Kidney (tissue), 14 donors: Measurements from ENCODE around the gene ATF7IP. TPM values are rescaled to one million over a fixed set of nuclear protein-coding genes. Genes with fewer than 3 reads are reported as not detected.

Source experiments
- DNase-seq, 5 donors: peaks; one replicate each; pipeline ENCODE4 v3.0.0-alpha.2; 2013 to 2020
- FAIRE-seq: peaks from 2 replicates; lab custom pipeline; 2012; peaks lifted over from hg19 to GRCh38; lab: Jason Lieb, UNC
- H3K27ac ChIP-seq, 2 donors: one replicate each; pipeline ENCODE4 v1.7.0; 2013; ENCODE audit warnings: low read depth in 2 of 2, low read length in 2 of 2, inconsistent platforms in 1 of 2
- H3K27me3 ChIP-seq: one replicate; pipeline ENCODE4 v1.7.1; 2013; ENCODE audit warnings: low read length, inconsistent platforms; ENCODE audit not compliant: control insufficient read depth, insufficient read depth
- H3K36me3 ChIP-seq, 3 donors: one replicate each; pipeline versions ENCODE4 v1.7.0 to v1.7.1; 2013; ENCODE audit warnings: low read length in 3 of 3, control low read depth in 1 of 3, inconsistent platforms in 1 of 3; ENCODE audit not compliant: insufficient read depth in 3 of 3, control insufficient read depth in 2 of 3
- H3K4me1 ChIP-seq, 3 donors: one replicate each; pipeline versions ENCODE4 v1.7.0 to v1.7.1; 2013; ENCODE audit warnings: low read length in 3 of 3, inconsistent platforms in 1 of 3, low read depth in 1 of 3; ENCODE audit not compliant: control insufficient read depth in 2 of 3, insufficient read depth in 2 of 3
- H3K4me3 ChIP-seq, 3 donors: one replicate each; pipeline versions ENCODE4 v1.7.0 to v1.8.1; 2013; ENCODE audit warnings: low read length in 3 of 3, control low read depth in 1 of 3, inconsistent platforms in 1 of 3
- H3K9ac ChIP-seq, 3 donors: one replicate each; pipeline versions ENCODE4 v1.7.0 to v1.7.1; 2013; ENCODE audit warnings: low read length in 3 of 3, control low read depth in 1 of 3, inconsistent platforms in 1 of 3
- H3K9me3 ChIP-seq, 3 donors: one replicate each; pipeline versions ENCODE4 v1.7.0 to v1.7.1; 2013; ENCODE audit warnings: low read length in 3 of 3, control low read depth in 1 of 3, inconsistent platforms in 1 of 3; ENCODE audit not compliant: control insufficient read depth in 2 of 3, insufficient read depth in 1 of 3
- CTCF ChIP-seq: IDR thresholded peaks from 3 replicates; pipeline ENCODE4 v1.5.1; 2012; ENCODE audit warnings: mild to moderate bottlenecking, moderate library complexity, borderline replicate concordance; ENCODE audit not compliant: insufficient read depth; ENCODE audit errors: extremely low read depth
- intact Hi-C: fragments of 100-400 bp; cut with DNase I; formaldehyde crosslinking; loops from one replicate; pipeline ENCODE4 v1.11.1; 2022
- polyA plus RNA-seq: library from polyadenylated mRNA; stranded (reverse); fragments of 350-450 nt; fragmentation: Illumina TruSeq; extraction: RNeasy Lipid Tissue Mini Kit (QIAGEN cat#74804); gene quantifications from one replicate; pipeline ENCODE4 v1.2.3, GENCODE V29; 2014; ENCODE audit warnings: low read depth, low replicate concordance; ENCODE audit not compliant: insufficient read depth
- total RNA-seq: library from RNA; stranded (reverse); fragmentation: NEBNext Ultra II Directional; extraction: Animal tissue kit (Norgen Biotek cat#: 25700); gene quantifications from one replicate; pipeline ENCODE4 v1.2.1, GENCODE V29; 2021
- donor health status: control.
- donor health status: control.
- donor health status: control.
- donor health status: control.
- donor health status: control.
- donor health status: DM: yes; HTN: yes; CAD: no.
- donor health status: Normal renal cell carcinoma (clear cell type).

Gene ATF7IP
- total and polyA plus RNA-seq, 2 donors from 2014 or later: 6.3 to 97.1 TPM

GRCh38 chr12:14422516-14423230 is 57.2 kb downstream of the ATF7IP start:
- FAIRE-seq: no peak
- H3K4me3 ChIP-seq: no peak overlapping the region

GRCh38 chr12:14424545-14424944 is 59.1 kb downstream of the ATF7IP start:
- peaks cover 0 to 3% (median 0%) of the 10 kb centered on the region in 3 donors for H3K4me1 ChIP-seq
- H3K27me3 ChIP-seq: no peaks in the 10 kb centered on the region
- H3K36me3 ChIP-seq: peaks cover 2 to 10% (median 9%) of the 10 kb centered on the region in 3 donors
- H3K4me3 ChIP-seq: no peak overlapping the region
- H3K9me3 ChIP-seq: peaks cover 0 to 9% (median 5%) of the 10 kb centered on the region in 3 donors
- TF ChIP-seq CTCF: no peak
- no peak for DNase-seq
- no peak overlapping the region for H3K27ac ChIP-seq
- intact Hi-C loops: no loop called here
- H3K9ac ChIP-seq: no peak overlapping the region
- FAIRE-seq: no peak

More at GRCh38 chr12:14422516-14423230, 57.2 kb downstream of the ATF7IP start:
- H3K27me3 ChIP-seq: no peaks in the 10 kb centered on the region
- DNase-seq: no peak
- intact Hi-C loops: no loop called here
- H3K27ac ChIP-seq: no peak overlapping the region
- no peak overlapping the region for H3K9ac ChIP-seq
- no peaks in the 10 kb centered on the region for H3K4me1 ChIP-seq
- H3K36me3 ChIP-seq: peaks cover 2 to 10% (median 9%) of the 10 kb centered on the region in 3 donors
- TF ChIP-seq CTCF: no peak
- peaks cover 0 to 9% (median 5%) of the 10 kb centered on the region in 3 donors for H3K9me3 ChIP-seq

GRCh38 chr12:14426792-14427191 is 61.3 kb downstream of the ATF7IP start:
- intact Hi-C loops: no loop called here
- no peak for FAIRE-seq

More at GRCh38 chr12:14426792-14427191, 61.3 kb downstream of the ATF7IP start:
- Histone ChIP-seq H3K36me3 (peaks cover 0 to 9% (median 7%) of the 10 kb centered on the region in 3 donors), H3K9ac (no peak overlapping the region), H3K9me3 (peaks cover 0 to 5% (median 1%) of the 10 kb centered on the region in 3 donors), H3K27me3 (no peaks in the 10 kb centered on the region), H3K4me3 (no peak overlapping the region), H3K4me1 (peaks cover 0 to 3% (median 0%) of the 10 kb centered on the region in 3 donors), H3K27ac (no peak overlapping the region)
- TF ChIP-seq CTCF: no peak
- no peak for DNase-seq
